ENCODE data around the gene METAP1. TPM values are rescaled to one million over a fixed set of nuclear protein-coding genes. Genes with fewer than 3 reads are reported as not detected.

Gene METAP1
- total RNA-seq, 1 experiment from 2014 or later = 63.5 TPM

- Histone ChIP-seq H3T11ph (ENCODE audit: low read length) (no peak overlapping the region), H4K8ac (replicated peaks; ENCODE audit: insufficient read length, low read depth, low read length) (no peak overlapping the region), H3K23ac (ENCODE audit: insufficient read length, low read depth, low read length) (no peak overlapping the region), H3K4me2 (ENCODE audit: insufficient read depth, insufficient read length, low read length) (no peak overlapping the region), H2BK5ac (ENCODE audit: insufficient read length, low read length) (no peak overlapping the region), H3K9ac (ENCODE audit: extremely low read depth, insufficient read length, low read length) (no peak overlapping the region), H3K4me1 (ENCODE audit: insufficient read depth, low read length) (no peaks in the 10 kb centered on the region), H4K20me1 (ENCODE audit: control insufficient read depth, insufficient read depth, insufficient read length) (no peaks in the 10 kb centered on the region), H3K79me2 (ENCODE audit: insufficient read depth, low read length) (no peaks in the 10 kb centered on the region), H2BK15ac (ENCODE audit: low read depth, low read length) (no peak overlapping the region), H3K23me2 (ENCODE audit: insufficient read length, low read depth, low read length, poor library complexity, severe bottlenecking) (no peaks in the 10 kb centered on the region), H3K14ac (ENCODE audit: insufficient read depth, low read length) (no peak overlapping the region), H2AK5ac (ENCODE audit: insufficient read length, low read length) (no peak overlapping the region), H3K27me3 (ENCODE audit: insufficient read depth, low read length) (no peaks in the 10 kb centered on the region), H3K27ac (ENCODE audit: insufficient read length, low read depth, low read length) (no peak overlapping the region), H3K18ac (ENCODE audit: insufficient read length, low read depth, low read length) (no peak overlapping the region), H3K56ac (ENCODE audit: insufficient read length, low read depth, low read length) (no peak overlapping the region), H2BK120ac (ENCODE audit: low read depth, low read length, poor library complexity, severe bottlenecking) (no peak overlapping the region), H2BK12ac (ENCODE audit: insufficient read length, low read depth, low read length) (no peak overlapping the region), H2BK20ac (ENCODE audit: low read depth, low read length, poor library complexity, severe bottlenecking) (no peak overlapping the region), H2AFZ (ENCODE audit: low read length) (no peak overlapping the region), H3K79me1 (ENCODE audit: insufficient read depth, low read depth, low read length, poor library complexity, severe bottlenecking) (peaks cover 2% of the 10 kb centered on the region), H4K91ac (ENCODE audit: insufficient read length, low read depth, low read length) (no peak overlapping the region), H3K9me3 (ENCODE audit: control insufficient read depth, low read depth, low read length) (no peaks in the 10 kb centered on the region), H4K5ac (ENCODE audit: insufficient read length, low read depth, low read length) (no peak overlapping the region), H3K4ac (ENCODE audit: low read depth, low read length) (no peak overlapping the region)
- Mint-ChIP-seq H3K27me3 (ENCODE audit: low read depth) (no peaks in the 10 kb centered on the region), H3K9me3 (peaks cover 8 to 17% of the 10 kb centered on the region in 2 experiments), H3K27ac (no peak overlapping the region; a peak in 1 of 7 replicates), H3K4me1 (peaks cover 3% of the 10 kb centered on the region in 2 experiments; a peak in 3 of 4 replicates), H3K4me3 (no peak overlapping the region), H3K36me3 (ENCODE audit: insufficient read depth in 1 of 3, low read depth in 3 of 3) (peaks cover 9 to 28% (median 15%) of the 10 kb centered on the region in 3 experiments)
- no peak for TF ChIP-seq CTCF (conservative IDR thresholded peaks at IDR 0.05)
- no peak for DNase-seq
- no CpG with 5 or more reads among the region's 2 CpGs for WGBS (ENCODE audit: extremely low coverage, insufficient read length, low lambda C conversion rate)
Observed at GRCh38 chr4:99102634-99103033, 107.1 kb downstream of the METAP1 start.
